RWPE2 (cell line): ENCODE results near the gene CNEP1R1.

ENCODE experiments used
- ATAC-seq: fragments of 200-7000 bp; cut with Tn5 transposase; 3 replicates; pipeline ENCODE4 v1.9.1; 2021; ENCODE audit warnings: low read depth
- DNase-seq: peaks from one replicate; pipeline ENCODE4 v3.0.0-alpha.2; 2020; ENCODE audit warnings: low spot score
- H3K27ac ChIP-seq: fragments of 450-650 bp; 2 replicates; pipeline ENCODE4 v1.5.1; 2017; ENCODE audit warnings: mild to moderate bottlenecking; ENCODE audit not compliant: poor library complexity, severe bottlenecking
- H3K27me3 ChIP-seq: fragments of 250-450 bp; sonication (Bioruptor Pico); 2 replicates; pipeline ENCODE4 v1.5.1; 2021; ENCODE audit warnings: mild to moderate bottlenecking, moderate library complexity; ENCODE audit not compliant: insufficient read depth, poor library complexity, severe bottlenecking
- H3K36me3 ChIP-seq: fragments of 250-450 bp; sonication (Bioruptor Pico); 2 replicates; pipeline ENCODE4 v1.5.1; 2020; ENCODE audit warnings: low read depth, mild to moderate bottlenecking, moderate library complexity
- H3K4me1 ChIP-seq: fragments of 250-450 bp; sonication (Bioruptor Pico); 2 replicates; pipeline ENCODE4 v1.5.1; 2021; ENCODE audit warnings: mild to moderate bottlenecking, moderate library complexity; ENCODE audit not compliant: insufficient read depth, poor library complexity, severe bottlenecking
- H3K4me3 ChIP-seq: fragments of 250-450 bp; sonication (Bioruptor Pico); 2 replicates; pipeline ENCODE4 v1.5.1; 2021; ENCODE audit warnings: mild to moderate bottlenecking, moderate library complexity; ENCODE audit not compliant: severe bottlenecking
- H3K9me3 ChIP-seq: fragments of 250-450 bp; sonication (Bioruptor Pico); 2 replicates; pipeline ENCODE4 v1.5.1; 2021; ENCODE audit warnings: mild to moderate bottlenecking, moderate library complexity; ENCODE audit not compliant: severe bottlenecking
- CTCF ChIP-seq: fragments of 450-650 bp; IDR thresholded peaks from one replicate; pipeline ENCODE4 v1.5.1; 2017; ENCODE audit warnings: mild to moderate bottlenecking, moderate library complexity; ENCODE audit not compliant: poor library complexity, severe bottlenecking

CNEP1R1 gene

GRCh38 chr16:50043358-50043757, 18.3 kb downstream of the CNEP1R1 start:
- DNase-seq (no peak), ATAC-seq (no peak)
- H3K27ac ChIP-seq = no peak overlapping the region
- no peaks in the 10 kb centered on the region for H3K27me3 ChIP-seq
- no peaks in the 10 kb centered on the region for H3K4me1 ChIP-seq
- no peaks in the 10 kb centered on the region for H3K36me3 ChIP-seq
- H3K9me3 ChIP-seq = no peaks in the 10 kb centered on the region
- no peak for TF ChIP-seq CTCF
- no peak overlapping the region for H3K4me3 ChIP-seq

GRCh38 chr16:50045412-50045811, 20.4 kb downstream of the CNEP1R1 start:
- DNase-seq (no peak), ATAC-seq (no peak)
- Histone ChIP-seq H3K27ac (no peak overlapping the region), H3K4me1 (no peaks in the 10 kb centered on the region), H3K27me3 (no peaks in the 10 kb centered on the region), H3K36me3 (no peaks in the 10 kb centered on the region), H3K4me3 (no peak overlapping the region), H3K9me3 (no peaks in the 10 kb centered on the region)
- TF ChIP-seq CTCF = no peak

- Histone ChIP-seq H3K4me3 (no peak overlapping the region), H3K27ac (no peak overlapping the region), H3K27me3 (no peaks in the 10 kb centered on the region), H3K36me3 (no peaks in the 10 kb centered on the region), H3K4me1 (no peaks in the 10 kb centered on the region), H3K9me3 (no peaks in the 10 kb centered on the region)
- no peak for ATAC-seq
- DNase-seq = no peak
- no peak for TF ChIP-seq CTCF
Observed at GRCh38 chr16:50046853-50047252, 21.8 kb downstream of the CNEP1R1 start.

GRCh38 chr16:50047864-50048263, 22.8 kb downstream of the CNEP1R1 start:
- H3K27ac ChIP-seq = no peak overlapping the region
- no peaks in the 10 kb centered on the region for H3K36me3 ChIP-seq
- ATAC-seq = no peak
- H3K4me3 ChIP-seq = no peak overlapping the region
- H3K4me1 ChIP-seq = no peaks in the 10 kb centered on the region
- no peak for TF ChIP-seq CTCF
- H3K27me3 ChIP-seq = no peaks in the 10 kb centered on the region
- H3K9me3 ChIP-seq = no peaks in the 10 kb centered on the region
- no peak for DNase-seq

GRCh38 chr16:50050802-50051201, 25.8 kb downstream of the CNEP1R1 start:
- Histone ChIP-seq H3K9me3 (no peaks in the 10 kb centered on the region), H3K4me3 (no peak overlapping the region), H3K27ac (no peak overlapping the region), H3K36me3 (no peaks in the 10 kb centered on the region), H3K27me3 (no peaks in the 10 kb centered on the region), H3K4me1 (no peaks in the 10 kb centered on the region)
- DNase-seq (no peak), ATAC-seq (no peak)
- no peak for TF ChIP-seq CTCF
